WI38 (cell line): Measurements from ENCODE around the gene NSD2.

ENCODE experiments used
- H3K4me3 ChIP-seq: 2 replicates; pipeline ENCODE4 v1.5.1; 2011; ENCODE audit warnings: low read depth, mild to moderate bottlenecking, control low read depth, low read length
- CTCF ChIP-seq: IDR thresholded peaks from 2 replicates; pipeline ENCODE4 v1.5.1; 2012; ENCODE audit warnings: low read depth, mild to moderate bottlenecking, control low read depth, low read length

NSD2 gene

DNA sequence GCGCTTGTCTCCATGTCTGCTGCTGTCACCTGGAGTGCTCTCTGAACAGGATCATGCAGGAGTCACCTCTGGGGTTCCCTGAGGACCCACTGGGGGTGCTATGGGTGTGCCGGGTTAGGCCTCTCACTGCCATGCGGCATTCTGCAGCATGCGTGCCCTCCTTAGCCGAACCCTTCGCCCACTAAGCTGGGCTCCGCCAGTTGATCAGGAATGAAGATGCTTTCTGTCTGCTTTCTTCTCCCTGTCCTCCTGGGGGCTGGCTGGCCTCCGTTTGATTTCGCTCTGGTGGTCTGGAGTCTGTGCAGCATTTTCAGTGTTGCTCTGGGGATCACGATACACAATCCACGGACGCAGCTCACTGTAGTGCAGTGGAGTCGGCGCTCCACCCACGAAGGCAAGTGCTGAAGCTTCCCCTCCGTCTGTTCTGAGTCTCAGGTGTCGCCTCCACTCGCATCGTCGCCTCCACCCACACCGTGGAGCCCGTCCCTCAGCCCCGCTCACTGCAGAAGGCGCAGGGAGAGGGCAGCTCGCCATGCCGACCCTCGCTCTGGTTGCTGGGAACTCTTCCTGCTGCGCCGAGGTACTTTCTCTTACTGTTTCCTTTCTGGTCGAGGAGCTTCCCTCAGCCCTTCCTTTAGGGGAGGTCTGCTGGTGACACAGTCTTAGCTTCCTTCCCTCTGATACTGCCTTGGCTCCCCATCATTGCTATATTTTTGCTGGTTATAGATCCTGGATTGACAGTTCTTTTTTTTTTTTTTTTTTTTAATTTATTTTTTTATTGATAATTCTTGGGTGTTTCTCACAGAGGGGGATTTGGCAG, 44.5 kb upstream of the NSD2 start:
- no peak for TF ChIP-seq CTCF
- H3K4me3 ChIP-seq: no peak overlapping the region

DNA sequence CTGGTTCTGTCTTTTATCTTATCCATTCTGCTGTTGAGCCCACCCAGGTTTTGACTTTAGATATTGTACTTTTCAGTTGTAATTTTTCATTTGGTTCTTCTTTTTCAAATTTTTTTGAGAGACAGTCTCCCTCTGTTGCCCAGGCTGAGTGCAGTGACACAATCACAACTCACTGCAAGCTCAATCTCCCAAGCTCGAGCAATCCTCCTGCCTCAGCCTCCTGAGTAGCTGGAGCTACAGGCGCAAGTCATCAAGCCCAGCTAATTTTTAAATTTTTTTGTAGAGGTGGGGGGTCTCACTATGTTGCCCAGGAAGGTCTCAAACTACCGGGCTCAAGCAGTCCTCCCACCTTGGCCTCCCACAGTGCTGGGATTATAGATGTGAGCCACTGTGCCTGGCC, 41.0 kb upstream of the NSD2 start:
- H3K4me3 ChIP-seq: no peak overlapping the region

DNA sequence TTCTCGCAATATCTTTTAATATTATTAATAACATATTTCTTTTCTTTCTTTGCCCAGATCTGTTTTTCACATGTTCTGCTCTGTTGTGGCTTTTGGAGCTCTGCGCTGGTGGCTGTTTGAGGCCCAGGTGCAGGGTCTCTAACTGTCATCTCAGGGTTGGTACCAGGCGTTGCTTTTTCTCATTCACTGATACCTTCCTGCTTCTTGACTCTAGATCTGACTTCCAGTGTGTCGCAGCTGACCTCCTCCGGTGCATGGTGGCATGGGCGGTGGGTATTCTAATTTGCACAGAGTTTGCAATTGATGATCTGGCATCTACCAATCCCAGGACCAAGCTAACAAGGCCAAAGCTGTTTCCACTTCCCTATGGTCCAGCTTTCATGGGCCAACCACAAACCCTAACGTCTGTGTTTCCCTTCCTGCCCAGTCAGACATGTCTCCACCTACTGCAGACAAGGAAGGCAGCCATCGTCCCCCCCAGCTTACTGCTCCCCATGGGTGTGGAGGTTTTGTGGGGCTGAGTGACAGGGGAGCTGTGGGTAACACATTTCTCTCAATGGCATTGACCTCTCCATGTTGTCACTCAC, 40.5 kb upstream of the NSD2 start:
- TF ChIP-seq CTCF: no peak
- no peak overlapping the region for H3K4me3 ChIP-seq

More for the DNA sequence above, 41.0 kb upstream of the NSD2 start:
- no peak for TF ChIP-seq CTCF

- TF ChIP-seq CTCF: no peak
- H3K4me3 ChIP-seq: no peak overlapping the region
Measured at GRCh38 chr4:1831331-1831730, 39.9 kb upstream of the NSD2 start.

- H3K4me3 ChIP-seq: no peak overlapping the region
- TF ChIP-seq CTCF: no peak
Measured at GRCh38 chr4:1832690-1833089, 38.5 kb upstream of the NSD2 start.

- H3K4me3 ChIP-seq: no peak overlapping the region
- TF ChIP-seq CTCF: no peak
Measured at GRCh38 chr4:1833307-1834046, 37.7 kb upstream of the NSD2 start.
